ENCODE results near the gene PALLD.

DNA sequence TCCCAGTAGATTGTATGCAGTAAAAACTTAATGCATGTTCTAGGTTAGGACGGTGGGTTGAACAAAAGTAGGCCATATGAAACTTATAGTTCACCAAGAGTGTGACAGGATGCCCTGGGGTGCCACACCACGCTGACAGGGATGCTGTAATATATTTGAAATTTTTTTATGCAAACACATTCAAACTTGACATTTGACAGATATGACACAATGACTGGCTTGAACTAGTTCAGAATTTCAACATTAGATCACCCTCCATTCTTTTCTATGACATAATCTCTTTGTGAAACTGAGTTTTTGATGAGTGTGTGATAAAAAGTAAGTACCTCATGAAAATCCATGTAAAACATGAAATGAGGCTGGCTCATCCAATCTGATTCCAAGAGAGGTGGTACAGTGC, 198.4 kb downstream of the PALLD start:
- TF ChIP-seq, protein P1, sequence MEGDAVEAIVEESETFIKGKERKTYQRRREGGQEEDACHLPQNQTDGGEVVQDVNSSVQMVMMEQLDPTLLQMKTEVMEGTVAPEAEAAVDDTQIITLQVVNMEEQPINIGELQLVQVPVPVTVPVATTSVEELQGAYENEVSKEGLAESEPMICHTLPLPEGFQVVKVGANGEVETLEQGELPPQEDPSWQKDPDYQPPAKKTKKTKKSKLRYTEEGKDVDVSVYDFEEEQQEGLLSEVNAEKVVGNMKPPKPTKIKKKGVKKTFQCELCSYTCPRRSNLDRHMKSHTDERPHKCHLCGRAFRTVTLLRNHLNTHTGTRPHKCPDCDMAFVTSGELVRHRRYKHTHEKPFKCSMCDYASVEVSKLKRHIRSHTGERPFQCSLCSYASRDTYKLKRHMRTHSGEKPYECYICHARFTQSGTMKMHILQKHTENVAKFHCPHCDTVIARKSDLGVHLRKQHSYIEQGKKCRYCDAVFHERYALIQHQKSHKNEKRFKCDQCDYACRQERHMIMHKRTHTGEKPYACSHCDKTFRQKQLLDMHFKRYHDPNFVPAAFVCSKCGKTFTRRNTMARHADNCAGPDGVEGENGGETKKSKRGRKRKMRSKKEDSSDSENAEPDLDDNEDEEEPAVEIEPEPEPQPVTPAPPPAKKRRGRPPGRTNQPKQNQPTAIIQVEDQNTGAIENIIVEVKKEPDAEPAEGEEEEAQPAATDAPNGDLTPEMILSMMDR (IDR thresholded peaks at IDR 0.05): no peak
- no peak for TF ChIP-seq POLR2A (IDR thresholded peaks at IDR 0.05)
